SK-N-SH treated with all-trans-retinoic acid at 6 μM for 48 hours (cell line): ENCODE data around the gene OR51A7.

Experiments
- ATAC-seq: fragments of 200-7000 bp; cut with Tn5 transposase; 3 replicates; pipeline ENCODE4 v1.9.1; 2020; ENCODE audit warnings: mild to moderate bottlenecking, moderate library complexity
- ARNTL ChIP-seq: fragments of 450-650 bp; formaldehyde crosslinking; IDR thresholded peaks from 2 replicates; pipeline ENCODE4 v1.5.0; 2020; ENCODE audit warnings: low read depth, mild to moderate bottlenecking, moderate library complexity, borderline replicate concordance
- BACH2 ChIP-seq: fragments of 250-450 bp; sonication (Bioruptor Pico); IDR thresholded peaks from 2 replicates; pipeline ENCODE4 v1.9.0; 2021; ENCODE audit warnings: mild to moderate bottlenecking, borderline replicate concordance
- CREB5 ChIP-seq: fragments of 250-450 bp; sonication (Bioruptor Pico); IDR thresholded peaks from 2 replicates; pipeline ENCODE4 v1.5.1; 2020; ENCODE audit warnings: low read depth, mild to moderate bottlenecking, moderate library complexity
- CSDC2 ChIP-seq: fragments of 250-450 bp; sonication (Bioruptor Pico); IDR thresholded peaks from 2 replicates; pipeline ENCODE4 v1.5.0; 2020; ENCODE audit warnings: mild to moderate bottlenecking, moderate library complexity
- CSRNP3 ChIP-seq: fragments of 250-450 bp; sonication (Bioruptor Pico); IDR thresholded peaks from 2 replicates; pipeline ENCODE4 v1.5.1; 2021; ENCODE audit warnings: mild to moderate bottlenecking, moderate library complexity
- ESRRG ChIP-seq: fragments of 250-450 bp; sonication (Bioruptor Pico); IDR thresholded peaks from 2 replicates; pipeline ENCODE4 v1.6.1; 2021; ENCODE audit warnings: mild to moderate bottlenecking
- GLIS3 ChIP-seq: fragments of 250-450 bp; sonication (Bioruptor Pico); IDR thresholded peaks from 2 replicates; pipeline ENCODE4 v1.5.0; 2020; ENCODE audit warnings: mild to moderate bottlenecking, moderate library complexity
- ISL1 ChIP-seq: fragments of 250-450 bp; sonication (Bioruptor Pico); IDR thresholded peaks from 2 replicates; pipeline ENCODE4 v2.1.2; 2022; ENCODE audit warnings: mild to moderate bottlenecking, moderate library complexity
- OSR1 ChIP-seq: fragments of 250-450 bp; sonication (Bioruptor Pico); IDR thresholded peaks from 2 replicates; pipeline ENCODE4 v1.8.0; 2022; ENCODE audit warnings: moderate library complexity, mild to moderate bottlenecking, inconsistent platforms
- PATZ1 ChIP-seq: fragments of 250-450 bp; sonication (Bioruptor Pico); IDR thresholded peaks from 2 replicates; pipeline ENCODE4 v1.8.0; 2020; ENCODE audit warnings: mild to moderate bottlenecking, moderate library complexity, borderline replicate concordance
- POU6F1 ChIP-seq: fragments of 250-450 bp; sonication (Bioruptor Pico); IDR thresholded peaks from 2 replicates; pipeline ENCODE4 v1.8.0; 2021; ENCODE audit warnings: low read depth, mild to moderate bottlenecking, moderate library complexity, borderline replicate concordance
- PPARA ChIP-seq: fragments of 250-450 bp; sonication (Bioruptor Pico); IDR thresholded peaks from 2 replicates; pipeline ENCODE4 v1.5.0; 2020; ENCODE audit warnings: mild to moderate bottlenecking, borderline replicate concordance
- RARB ChIP-seq: fragments of 250-450 bp; sonication (Bioruptor Pico); IDR thresholded peaks from 2 replicates; pipeline ENCODE4 v1.8.0; 2021; ENCODE audit warnings: mild to moderate bottlenecking, moderate library complexity
- TCF4 ChIP-seq: fragments of 250-450 bp; sonication (Bioruptor Pico); IDR thresholded peaks from 2 replicates; pipeline ENCODE4 v1.8.0; 2021; ENCODE audit warnings: mild to moderate bottlenecking, moderate library complexity, borderline replicate concordance
- TSHZ2 ChIP-seq: fragments of 250-450 bp; sonication (Bioruptor Pico); IDR thresholded peaks from 2 replicates; pipeline ENCODE4 v1.5.0; 2020; ENCODE audit warnings: mild to moderate bottlenecking, moderate library complexity
- ZC3H10 ChIP-seq: fragments of 250-450 bp; sonication (Bioruptor Pico); IDR thresholded peaks from 2 replicates; pipeline ENCODE4 v1.5.1; 2021; ENCODE audit warnings: mild to moderate bottlenecking, moderate library complexity
- ZFP3 ChIP-seq: fragments of 250-450 bp; sonication (Bioruptor Pico); IDR thresholded peaks from 2 replicates; pipeline ENCODE4 v1.5.0; 2020; ENCODE audit warnings: mild to moderate bottlenecking, moderate library complexity
- ZFP30 ChIP-seq: fragments of 450-650 bp; formaldehyde crosslinking; IDR thresholded peaks from 2 replicates; pipeline ENCODE4 v1.5.0; 2022; ENCODE audit warnings: mild to moderate bottlenecking, moderate library complexity
- ZNF70 ChIP-seq: fragments of 450-650 bp; formaldehyde crosslinking; IDR thresholded peaks from 2 replicates; pipeline ENCODE4 v1.5.0; 2020; ENCODE audit warnings: mild to moderate bottlenecking, moderate library complexity
- ZNF8 ChIP-seq: fragments of 450-650 bp; formaldehyde crosslinking; IDR thresholded peaks from 2 replicates; pipeline ENCODE4 v1.5.0; 2020; ENCODE audit warnings: mild to moderate bottlenecking, moderate library complexity

OR51A7 gene

DNA sequence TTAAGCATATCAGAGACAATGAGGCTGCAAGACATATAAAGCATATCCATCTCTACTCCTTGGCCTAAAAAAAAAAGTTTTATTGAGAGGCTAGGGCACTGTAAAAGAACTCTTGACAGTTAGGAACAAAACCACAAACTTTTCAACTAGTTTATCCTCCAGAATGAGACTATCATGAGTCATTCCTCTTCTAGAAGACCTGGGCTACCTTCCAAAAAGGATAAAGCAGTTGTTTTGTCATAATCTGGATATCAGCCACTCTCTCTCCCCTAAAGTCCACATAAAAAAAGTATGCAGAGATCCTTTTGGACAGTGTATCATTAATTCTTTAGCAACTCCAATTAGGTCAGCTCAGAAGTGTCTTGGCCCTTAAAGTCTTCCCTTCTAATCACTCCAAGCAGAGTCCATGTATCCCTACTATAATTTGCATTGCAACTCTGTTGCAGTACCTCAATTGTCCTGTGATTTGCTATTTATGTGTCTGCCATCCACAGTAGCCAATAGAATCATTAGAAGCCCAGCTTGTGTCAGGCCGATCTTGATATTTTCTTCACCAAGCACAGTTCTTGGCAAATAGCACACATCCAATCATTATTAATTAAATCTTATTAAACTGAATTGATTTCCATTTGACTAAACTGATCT lies 11.5 kb upstream of the OR51A7 start (continued):
- TF ChIP-seq CSRNP3 (CRISPR knock-in tag) (no peak), PATZ1 (CRISPR knock-in tag) (no peak), ESRRG (CRISPR knock-in tag) (no peak), OSR1 (CRISPR knock-in tag) (no peak)

DNA sequence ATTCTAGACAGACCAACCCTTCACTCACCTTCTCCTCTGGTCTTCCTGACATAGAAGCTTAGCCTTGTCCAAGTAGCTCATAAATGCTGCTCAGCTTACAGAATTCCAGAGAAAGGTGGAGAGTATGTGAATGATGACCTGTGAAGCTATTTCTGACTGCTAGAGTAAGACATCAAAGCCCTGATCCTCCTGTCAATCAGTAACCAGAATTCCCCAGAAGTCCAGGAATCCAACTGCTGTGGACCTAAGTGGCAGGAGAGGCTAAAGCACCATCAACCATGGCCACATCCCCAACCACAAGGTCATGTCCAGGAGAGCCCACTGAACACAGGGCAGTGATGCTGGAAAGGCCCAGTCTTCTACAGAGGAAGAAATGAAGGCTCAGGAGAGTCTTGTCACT lies 13.0 kb downstream of the OR51A7 start:
- no peak for TF ChIP-seq RARB (CRISPR knock-in tag)
- no peak for TF ChIP-seq CSDC2 (CRISPR knock-in tag)
- no peak for TF ChIP-seq ZFP3
- no peak for TF ChIP-seq PPARA (CRISPR knock-in tag)
- no peak for TF ChIP-seq ISL1 (CRISPR knock-in tag)
- ATAC-seq = no peak

DNA sequence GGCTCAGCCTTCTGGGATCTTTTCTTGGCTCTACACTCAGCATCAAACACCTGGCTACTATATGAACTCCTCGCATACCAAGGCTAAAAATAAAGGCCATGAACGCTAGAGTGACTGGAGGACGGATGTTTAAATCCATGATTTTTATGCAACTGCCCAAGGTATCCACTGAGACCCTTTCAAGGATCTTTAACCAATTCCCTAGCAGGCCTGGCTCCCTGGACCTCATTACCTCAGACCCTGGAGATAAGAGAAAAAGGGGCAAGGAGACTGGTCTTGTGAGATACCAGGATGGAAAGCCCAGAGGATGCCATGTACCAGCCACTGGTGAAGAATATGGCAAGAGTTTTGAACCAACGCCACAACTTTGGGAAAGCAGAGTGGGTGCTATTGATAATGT lies 15.7 kb downstream of the OR51A7 start, which contains the start of gene OR51G2:
Gene OR51G2 (minus strand): TSS at position 101 of the 400 bp plus-strand sequence. CDS start 3,687 bp downstream, outside the sequence.
- ATAC-seq = no peak

DNA sequence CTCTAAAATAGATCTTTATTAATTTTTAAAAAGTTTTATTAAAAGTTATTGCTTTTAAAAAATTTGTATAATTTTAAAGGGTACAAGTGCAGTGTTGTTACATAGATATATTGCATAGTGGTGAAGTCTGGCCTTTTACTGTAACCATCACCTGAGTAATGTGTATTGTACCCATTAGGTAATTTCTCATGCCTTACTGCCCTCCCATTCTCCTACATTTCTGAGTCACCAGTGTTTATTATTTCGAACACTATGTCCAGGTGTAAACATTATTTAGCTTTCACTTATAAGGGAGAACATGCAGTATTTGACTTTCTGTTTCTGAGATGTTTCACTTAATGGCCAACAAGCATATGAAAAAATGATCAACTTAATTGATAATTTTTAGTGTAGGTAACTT lies 18.2 kb downstream of the OR51A7 start:
- no peak for TF ChIP-seq PPARA (CRISPR knock-in tag)
- TF ChIP-seq BACH2 (CRISPR knock-in tag) = no peak
- TF ChIP-seq GLIS3 (CRISPR knock-in tag) = no peak
- TF ChIP-seq ESRRG (CRISPR knock-in tag) = no peak
- no peak for TF ChIP-seq ZNF70
- TF ChIP-seq TSHZ2 (CRISPR knock-in tag) = no peak
- TF ChIP-seq TCF4 (CRISPR knock-in tag) = no peak
- ATAC-seq = no peak

More for the DNA sequence above, 15.7 kb downstream of the OR51A7 start, which contains the start of gene OR51G2:
- no peak for TF ChIP-seq ZNF70
- no peak for TF ChIP-seq RARB (CRISPR knock-in tag)
- TF ChIP-seq ZC3H10 (CRISPR knock-in tag) = no peak

DNA sequence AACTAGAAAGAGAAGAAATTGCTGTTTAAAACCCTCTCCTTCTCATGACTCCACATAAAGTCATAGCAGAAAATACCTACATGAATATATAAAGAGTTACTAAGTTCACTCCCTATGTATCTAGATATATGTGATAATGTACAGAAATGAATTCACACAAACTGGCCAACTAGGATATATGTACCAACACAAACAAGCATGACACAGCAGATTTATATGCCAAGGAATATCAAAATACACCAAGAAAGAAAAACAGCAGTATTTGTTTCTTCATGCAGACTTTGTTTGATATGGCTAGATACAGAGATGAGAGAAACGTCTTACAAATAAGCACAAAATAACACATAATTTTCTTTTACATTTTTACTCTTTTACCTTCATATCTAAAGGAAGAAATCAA lies 18.7 kb downstream of the OR51A7 start:
- no peak for ATAC-seq
- TF ChIP-seq ZNF8 (no peak), PPARA (CRISPR knock-in tag) (no peak), POU6F1 (CRISPR knock-in tag) (no peak), ARNTL (no peak), TCF4 (CRISPR knock-in tag) (no peak), OSR1 (CRISPR knock-in tag) (no peak), ISL1 (CRISPR knock-in tag) (no peak), CSRNP3 (CRISPR knock-in tag) (no peak), CREB5 (CRISPR knock-in tag) (no peak), RARB (CRISPR knock-in tag) (no peak), CSDC2 (CRISPR knock-in tag) (no peak), ZFP30 (CRISPR knock-in tag) (no peak)
